Lung (tissue), 12 donors: ENCODE results near the gene KCNN2. TPM values are rescaled to one million over a fixed set of nuclear protein-coding genes. Genes with fewer than 3 reads are reported as not detected.

Source experiments
- ATAC-seq: fragments of 200-7000 bp; cut with Tn5 transposase; one replicate; pipeline ENCODE4 v1.9.1; 2020; ENCODE audit warnings: moderate number of reproducible peaks; ENCODE audit not compliant: insufficient read depth, low FRiP score
- DNase-seq, 3 donors: peaks; one replicate each; pipeline ENCODE4 v3.0.0-alpha.2; 2013 to 2017
- H3K27ac ChIP-seq, 2 donors: one replicate each; pipeline ENCODE4 v1.5.1; 2013; ENCODE audit warnings: mild to moderate bottlenecking in 2 of 2, moderate library complexity in 2 of 2, control low read depth in 1 of 2, inconsistent platforms in 1 of 2, low read depth in 1 of 2, low read length in 1 of 2
- H3K27me3 ChIP-seq, 3 donors: one replicate each; pipeline ENCODE4 v1.5.1; 2013; ENCODE audit warnings: low read length in 2 of 3; ENCODE audit not compliant: control insufficient read depth in 3 of 3, insufficient read depth in 3 of 3
- H3K36me3 ChIP-seq, 4 donors: one replicate each; pipeline ENCODE4 v1.5.1; 2013; ENCODE audit warnings: low read length in 4 of 4, mild to moderate bottlenecking in 1 of 4, moderate library complexity in 1 of 4; ENCODE audit not compliant: control insufficient read depth in 4 of 4, insufficient read depth in 4 of 4
- H3K4me1 ChIP-seq, 5 donors: one replicate each; pipeline ENCODE4 v1.5.1; 2013; ENCODE audit warnings: low read length in 5 of 5, mild to moderate bottlenecking in 2 of 5, moderate library complexity in 1 of 5; ENCODE audit not compliant: control insufficient read depth in 5 of 5, insufficient read depth in 5 of 5
- H3K4me3 ChIP-seq: one replicate; pipeline ENCODE4 v1.5.1; 2013; ENCODE audit warnings: mild to moderate bottlenecking, control low read depth, moderate library complexity
- H3K9ac ChIP-seq, 2 donors: one replicate each; pipeline ENCODE4 v1.5.1; 2013; ENCODE audit warnings: low read length in 2 of 2, control low read depth in 1 of 2; ENCODE audit not compliant: insufficient read depth in 1 of 2
- H3K9me3 ChIP-seq, 4 donors: one replicate each; pipeline ENCODE4 v1.5.1; 2013; ENCODE audit warnings: low read length in 3 of 4, mild to moderate bottlenecking in 1 of 4, moderate library complexity in 1 of 4; ENCODE audit not compliant: control insufficient read depth in 4 of 4, insufficient read depth in 3 of 4
- WGBS, 2 donors: extraction: QIAGEN DNeasy Blood & Tissue Kit; methylation state at CpG; one replicate each; pipeline ENCODE4 v1.1.7; 2013; 5-methylcytosine and 5-hydroxymethylcytosine counted together
- polyA plus RNA-seq, 2 donors: library from polyadenylated mRNA; stranded (reverse); fragments of 200-250 nt; gene quantifications; one replicate each; pipeline ENCODE4 v1.2.1, GENCODE V29; 2013
- total RNA-seq, 2 donors: library from RNA; depleted of rRNA in 1 of 2; stranded (reverse); fragments of >200 nt in 1 of 2; gene quantifications; one replicate each; pipeline ENCODE4 v1.2.1, GENCODE V29; 2014 to 2021
- TF ChIP-seq, protein P1 (sequence below): IDR thresholded peaks from 2 replicates; pipeline ENCODE4 v1.5.1; 2012; ENCODE audit warnings: mild to moderate bottlenecking; ENCODE audit errors: control extremely low read depth, extremely low read depth
- donor health status: control.
- donor health status: control.
- donor health status: Bipolar disorder and iron deficiency.
- donor health status: healthy.
- donor health status: DM: yes; HTN: yes; CAD: no.

The KCNN2 gene
- total and polyA plus RNA-seq, 4 donors = 0.74 to 4.9 (median 2.4) TPM

DNA sequence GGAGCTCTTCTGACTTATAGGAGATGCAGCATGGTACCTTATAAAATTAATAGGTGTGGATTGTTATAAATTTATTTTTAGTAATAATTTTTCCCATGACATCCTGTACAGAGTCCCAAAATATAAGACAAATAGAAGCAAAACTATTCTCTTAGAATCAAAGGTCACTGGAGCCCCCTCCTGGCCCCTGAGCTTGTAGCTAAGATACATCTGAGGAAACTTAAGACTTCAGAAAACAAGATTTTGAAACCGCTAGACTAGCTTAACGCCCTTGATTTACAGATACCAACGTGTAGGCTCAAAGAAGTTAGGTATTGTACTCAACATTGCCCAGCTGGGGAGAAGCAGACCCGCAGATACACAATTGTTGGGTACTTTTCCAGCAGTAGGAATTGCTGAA lies 45.7 kb upstream of the KCNN2 start:
- WGBS, 2 donors = 50 to 65% methylated on average over 4 of the region's 4 CpGs
- TF ChIP-seq, protein P1, sequence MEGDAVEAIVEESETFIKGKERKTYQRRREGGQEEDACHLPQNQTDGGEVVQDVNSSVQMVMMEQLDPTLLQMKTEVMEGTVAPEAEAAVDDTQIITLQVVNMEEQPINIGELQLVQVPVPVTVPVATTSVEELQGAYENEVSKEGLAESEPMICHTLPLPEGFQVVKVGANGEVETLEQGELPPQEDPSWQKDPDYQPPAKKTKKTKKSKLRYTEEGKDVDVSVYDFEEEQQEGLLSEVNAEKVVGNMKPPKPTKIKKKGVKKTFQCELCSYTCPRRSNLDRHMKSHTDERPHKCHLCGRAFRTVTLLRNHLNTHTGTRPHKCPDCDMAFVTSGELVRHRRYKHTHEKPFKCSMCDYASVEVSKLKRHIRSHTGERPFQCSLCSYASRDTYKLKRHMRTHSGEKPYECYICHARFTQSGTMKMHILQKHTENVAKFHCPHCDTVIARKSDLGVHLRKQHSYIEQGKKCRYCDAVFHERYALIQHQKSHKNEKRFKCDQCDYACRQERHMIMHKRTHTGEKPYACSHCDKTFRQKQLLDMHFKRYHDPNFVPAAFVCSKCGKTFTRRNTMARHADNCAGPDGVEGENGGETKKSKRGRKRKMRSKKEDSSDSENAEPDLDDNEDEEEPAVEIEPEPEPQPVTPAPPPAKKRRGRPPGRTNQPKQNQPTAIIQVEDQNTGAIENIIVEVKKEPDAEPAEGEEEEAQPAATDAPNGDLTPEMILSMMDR = no peak
- no peaks in the 10 kb centered on the region for H3K27me3 ChIP-seq
- ATAC-seq (no peak), DNase-seq (no peak)
- H3K4me1 ChIP-seq = peaks cover 0 to 10% (median 2%) of the 10 kb centered on the region in 5 donors
- no peak overlapping the region for H3K9ac ChIP-seq
- no peak overlapping the region for H3K4me3 ChIP-seq
- H3K36me3 ChIP-seq = no peaks in the 10 kb centered on the region
- no peak overlapping the region for H3K27ac ChIP-seq
- no peaks in the 10 kb centered on the region for H3K9me3 ChIP-seq

DNA sequence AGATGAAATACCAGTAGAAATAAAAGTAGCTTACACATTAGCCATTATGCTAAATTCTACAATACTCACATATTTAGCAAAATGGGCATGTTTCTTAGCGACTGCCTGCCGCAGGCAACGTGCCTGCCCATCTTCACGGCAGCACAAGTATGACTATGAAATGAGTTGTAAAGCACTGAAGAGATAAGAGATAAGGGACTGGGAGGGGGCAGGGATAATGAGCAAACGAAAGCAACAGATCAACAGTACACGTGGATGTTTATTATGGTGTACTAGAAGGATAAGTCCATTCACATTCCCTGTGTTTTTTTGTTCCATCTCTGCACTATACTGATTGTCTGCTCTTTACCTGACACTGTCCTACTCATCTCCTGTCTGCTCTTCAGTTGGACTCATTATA lies 44.1 kb upstream of the KCNN2 start:
- Histone ChIP-seq H3K9me3 (no peaks in the 10 kb centered on the region), H3K4me3 (no peak overlapping the region), H3K27me3 (no peaks in the 10 kb centered on the region), H3K4me1 (peaks cover 0 to 3% (median 0%) of the 10 kb centered on the region in 5 donors), H3K9ac (no peak overlapping the region), H3K27ac (no peak overlapping the region), H3K36me3 (no peaks in the 10 kb centered on the region)
- DNase-seq (no peak), ATAC-seq (no peak)
- TF ChIP-seq, protein P1 = no peak
- WGBS, 2 donors = 65 to 73% methylated on average over 6 of the region's 6 CpGs

DNA sequence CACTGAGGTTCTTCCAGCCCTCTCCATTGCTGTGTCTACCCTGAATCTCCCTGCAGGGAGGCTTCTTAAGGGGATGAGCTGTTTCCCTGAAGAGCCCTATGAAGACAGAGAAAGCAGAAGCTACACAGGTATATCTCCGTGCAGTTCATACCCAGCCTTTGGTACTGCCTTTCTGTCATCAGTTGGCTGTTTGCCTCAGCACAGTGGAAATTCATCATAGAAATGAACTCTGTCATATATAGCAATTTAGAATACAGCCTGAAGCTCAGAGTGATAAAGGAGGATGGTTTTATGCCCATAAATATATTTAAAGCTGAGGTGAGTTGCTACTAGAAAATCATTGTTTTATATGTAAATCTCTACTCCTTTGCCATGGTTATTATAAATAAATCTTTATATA lies 42.6 kb upstream of the KCNN2 start:
- H3K4me1 ChIP-seq = peaks cover 0 to 3% (median 0%) of the 10 kb centered on the region in 5 donors
- H3K9me3 ChIP-seq = no peaks in the 10 kb centered on the region
- H3K9ac ChIP-seq = no peak overlapping the region
- H3K27ac ChIP-seq = peak overlapping the region in 1 of 2 donors; percentile 52
- no peaks in the 10 kb centered on the region for H3K36me3 ChIP-seq
- TF ChIP-seq, protein P1 = no peak
- H3K4me3 ChIP-seq = no peak overlapping the region
- 67 to 78% methylated on average over 1 of the region's 1 CpG for WGBS, 2 donors
- H3K27me3 ChIP-seq = no peaks in the 10 kb centered on the region
- no peak for DNase-seq
- no peak for ATAC-seq

DNA sequence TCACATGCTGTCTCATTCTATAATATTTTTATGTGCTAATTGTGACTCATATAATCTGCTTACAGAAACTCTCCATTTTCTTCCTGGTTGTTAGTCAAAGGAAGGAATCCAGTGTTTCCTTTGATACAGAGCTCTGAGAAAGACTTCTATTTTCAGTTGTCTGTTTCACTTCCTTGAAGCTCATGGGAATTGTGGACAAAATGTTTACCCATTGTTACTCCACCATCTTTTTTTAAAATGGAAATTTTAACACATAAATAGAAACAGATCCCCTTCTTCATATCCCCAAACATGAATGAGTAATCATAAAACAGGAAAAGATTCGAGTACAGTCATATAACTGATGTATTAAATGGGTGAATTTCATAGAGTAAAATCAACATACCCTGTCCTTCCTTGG lies 42.0 kb upstream of the KCNN2 start:
- H3K9ac ChIP-seq = no peak overlapping the region
- TF ChIP-seq, protein P1 = no peak
- DNase-seq (peak in 1 of 3 donors; percentile 13), ATAC-seq (no peak)
- no peaks in the 10 kb centered on the region for H3K9me3 ChIP-seq
- H3K27ac ChIP-seq = no peak overlapping the region
- H3K36me3 ChIP-seq = no peaks in the 10 kb centered on the region
- H3K27me3 ChIP-seq = no peaks in the 10 kb centered on the region
- H3K4me3 ChIP-seq = no peak overlapping the region
- H3K4me1 ChIP-seq = peaks cover 0 to 3% (median 0%) of the 10 kb centered on the region in 5 donors
- 58 to 63% methylated on average over 1 of the region's 1 CpG for WGBS, 2 donors
